Measurements from ENCODE around the gene FOXE3. TPM values are rescaled to one million over a fixed set of nuclear protein-coding genes. Genes with fewer than 3 reads are reported as not detected.

Gene FOXE3
- total RNA-seq, 1 experiment from 2014 or later: not detected

GRCh38 chr1:47407481-47407880 lies 8.6 kb upstream of the FOXE3 start:
- H3K4me3 ChIP-seq (ENCODE audit: low read length): no peak overlapping the region
- CTCF ChIA-PET: no interaction called here
- no peaks in the 10 kb centered on the region for H3K9me2 ChIP-seq (replicated peaks; ENCODE audit: low read length)
- ATAC-seq (no peak), DNase-seq (no peak)
- H3F3A ChIP-seq (ENCODE audit: low read length, unreplicated experiment): no peaks in the 10 kb centered on the region
- H2AFZ ChIP-seq (ENCODE audit: low read length): no peak overlapping the region
- no peaks in the 10 kb centered on the region for H3K36me3 ChIP-seq (ENCODE audit: low read depth, low read length)
- no peaks in the 10 kb centered on the region for H4K20me1 ChIP-seq (ENCODE audit: low read length)
- no peaks in the 10 kb centered on the region for H3K79me2 ChIP-seq (ENCODE audit: low read length)
- intact Hi-C loops (cut with micrococcal nuclease): no loop called here
- H3K4me2 ChIP-seq (ENCODE audit: low read length): no peak overlapping the region
- no peaks in the 10 kb centered on the region for H3K27me3 ChIP-seq (ENCODE audit: low read length)
- H3K9ac ChIP-seq (ENCODE audit: low read length): no peak overlapping the region
- BruUV-seq (replicated peaks): no TSS peak
- no peak for TF ChIP-seq EZH2phosphoT487 (IDR thresholded peaks at IDR 0.05; ENCODE audit: borderline replicate concordance, low read length)
- TF ChIP-seq EZH2 (IDR thresholded peaks at IDR 0.05; ENCODE audit: low read length, unreplicated experiment): no peak
- TF ChIP-seq CTCF (conservative IDR thresholded peaks at IDR 0.05; ENCODE audit: low read depth, low read length): no peak
- H3K4me1 ChIP-seq (ENCODE audit: insufficient read depth, low read length): no peaks in the 10 kb centered on the region
- no peaks in the 10 kb centered on the region for H3K9me3 ChIP-seq (ENCODE audit: low read length)
- POLR2A ChIA-PET (ENCODE audit: unreplicated experiment): no interaction called here
- H3K27ac ChIP-seq (ENCODE audit: low read length): no peak overlapping the region

GRCh38 chr1:47409311-47410067 lies 6.6 kb upstream of the FOXE3 start:
- no peak for ATAC-seq

More at GRCh38 chr1:47409311-47410067, 6.6 kb upstream of the FOXE3 start:
- no peak overlapping the region for H3K27ac ChIP-seq (ENCODE audit: low read length)
- no peaks in the 10 kb centered on the region for H3K9me3 ChIP-seq (ENCODE audit: low read length)
- H3K4me1 ChIP-seq (ENCODE audit: insufficient read depth, low read length): no peaks in the 10 kb centered on the region
- no peaks in the 10 kb centered on the region for H3F3A ChIP-seq (ENCODE audit: low read length, unreplicated experiment)
- no peak overlapping the region for H3K4me2 ChIP-seq (ENCODE audit: low read length)
- TF ChIP-seq CTCF (conservative IDR thresholded peaks at IDR 0.05; ENCODE audit: low read depth, low read length): no peak
- TF ChIP-seq EZH2 (IDR thresholded peaks at IDR 0.05; ENCODE audit: low read length, unreplicated experiment): no peak
- TF ChIP-seq EZH2phosphoT487 (IDR thresholded peaks at IDR 0.05; ENCODE audit: borderline replicate concordance, low read length): no peak
- BruUV-seq (replicated peaks): no TSS peak
- no peaks in the 10 kb centered on the region for H4K20me1 ChIP-seq (ENCODE audit: low read length)
- DNase-seq: no peak
- no peak overlapping the region for H2AFZ ChIP-seq (ENCODE audit: low read length)
- intact Hi-C loops (cut with micrococcal nuclease): no loop called here
- H3K27me3 ChIP-seq (ENCODE audit: low read length): no peaks in the 10 kb centered on the region
- no peaks in the 10 kb centered on the region for H3K79me2 ChIP-seq (ENCODE audit: low read length)
- H3K9me2 ChIP-seq (replicated peaks; ENCODE audit: low read length): no peaks in the 10 kb centered on the region
- no peaks in the 10 kb centered on the region for H3K36me3 ChIP-seq (ENCODE audit: low read depth, low read length)
- no peak overlapping the region for H3K4me3 ChIP-seq (ENCODE audit: low read length)
- H3K9ac ChIP-seq (ENCODE audit: low read length): no peak overlapping the region
- POLR2A ChIA-PET (ENCODE audit: unreplicated experiment): no interaction called here
- CTCF ChIA-PET: no interaction called here

Measured in PC-3 (cell line).